Eye (tissue), 1 donor: Measurements from ENCODE around the gene SLC39A11.
"Not testable (repeated sequence)": the region's sequence is repeated elsewhere in the genome, so short reads cannot be mapped to it uniquely, and the experiment has no call there.

Experiments used
- DNase-seq: peaks from one replicate; pipeline ENCODE4 v3.0.0-alpha.2; 2015

SLC39A11 gene

DNA sequence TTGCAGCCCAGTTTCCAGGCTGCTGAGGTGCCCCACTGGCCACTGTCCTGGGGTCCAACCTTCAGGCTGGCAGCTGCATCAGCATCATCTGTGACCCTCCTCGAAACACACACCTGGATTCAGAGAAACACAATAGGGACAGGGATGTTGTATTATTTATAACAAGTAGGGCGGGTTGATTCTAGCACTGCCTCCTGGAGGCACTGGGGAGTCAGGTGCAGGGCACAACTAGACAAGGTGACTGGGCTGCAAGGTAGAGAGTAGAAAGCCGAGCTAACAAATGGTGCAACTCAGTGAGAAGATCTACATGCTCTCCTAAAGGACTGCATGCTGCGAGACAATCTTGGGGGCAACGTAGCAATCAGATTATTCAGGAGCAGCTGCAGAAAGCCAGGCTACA is 317.3 kb downstream of the SLC39A11 start:
- DNase-seq = peak; percentile 20

DNA sequence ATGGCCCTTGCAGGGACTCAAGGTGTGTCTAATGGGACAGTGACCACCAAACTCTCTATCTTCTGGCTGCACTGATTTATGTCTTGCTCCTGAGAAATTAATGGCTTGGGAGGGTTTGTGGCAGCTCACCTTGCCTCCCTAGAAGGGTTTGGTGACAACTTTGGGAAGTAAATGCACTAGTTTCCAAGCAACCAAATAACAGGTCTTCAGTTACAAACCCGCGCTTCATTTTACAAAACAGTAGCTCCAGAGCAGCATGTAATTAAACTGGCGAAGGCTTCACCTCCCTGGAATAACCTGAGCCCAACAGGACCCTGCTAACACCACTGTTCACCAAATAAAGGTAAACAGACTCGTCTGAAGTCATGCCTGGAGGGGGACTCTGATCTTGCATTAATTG is 318.3 kb downstream of the SLC39A11 start:
- no peak for DNase-seq

- not testable (repeated sequence) for DNase-seq
These were observed 319.3 kb downstream of the SLC39A11 start for GRCh38 chr17:72773225-72773624.

GRCh38 chr17:72772331-72772821 is 320.1 kb downstream of the SLC39A11 start:
- DNase-seq = no peak

GRCh38 chr17:72771734-72772133 is 320.8 kb downstream of the SLC39A11 start:
- no peak for DNase-seq

DNA sequence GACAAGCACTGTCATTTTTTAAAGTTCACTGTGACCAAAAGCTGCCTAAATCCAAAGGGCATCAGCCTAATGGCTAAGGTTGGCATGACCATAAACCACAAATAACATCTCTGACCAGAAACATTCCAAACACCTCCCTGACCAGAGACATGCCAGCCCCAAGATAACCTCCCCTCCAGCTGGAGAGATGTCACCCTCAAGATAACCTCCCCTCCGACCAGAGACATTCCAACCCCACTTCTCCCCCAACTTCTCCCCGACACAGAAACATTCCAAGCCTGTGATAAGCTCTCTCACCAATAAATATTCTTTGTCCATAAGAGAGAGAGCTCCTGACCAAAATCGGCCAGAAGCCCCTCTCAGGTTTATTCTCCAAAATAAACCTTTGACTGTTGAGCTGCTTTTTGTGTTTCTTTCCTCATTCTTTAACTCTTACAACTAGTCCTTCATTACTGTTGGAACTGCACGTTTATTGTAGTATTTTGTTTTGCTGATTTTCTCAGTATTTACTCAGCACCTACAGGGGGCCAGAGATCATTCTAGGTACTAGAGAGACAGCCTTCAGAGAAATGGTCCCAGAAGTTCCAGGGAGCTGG is 325.6 kb downstream of the SLC39A11 start:
- DNase-seq = no peak

- no peak for DNase-seq
These were observed 326.9 kb downstream of the SLC39A11 start for GRCh38 chr17:72765368-72766153.

GRCh38 chr17:72764632-72765041 is 327.9 kb downstream of the SLC39A11 start:
- DNase-seq = no peak

DNA sequence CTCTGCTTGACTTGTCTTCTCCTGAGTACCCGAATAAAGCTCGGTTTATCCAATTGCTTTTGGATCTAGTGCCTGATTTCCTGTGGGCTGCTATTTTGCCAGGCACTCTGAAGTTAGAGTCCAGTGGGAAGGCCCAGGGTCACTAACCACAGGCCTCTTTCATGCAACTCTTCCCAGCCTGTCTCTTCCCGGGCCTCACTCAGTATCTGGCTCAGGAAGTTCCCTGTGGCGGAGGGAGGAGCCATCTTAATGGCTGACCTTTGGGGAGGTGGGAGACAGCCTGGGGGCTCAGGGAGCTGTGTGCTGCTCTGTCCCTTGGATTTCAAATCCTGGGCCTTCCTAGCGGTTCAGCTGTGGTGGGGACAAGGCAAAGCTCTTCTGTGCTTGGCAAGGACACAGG is 328.5 kb downstream of the SLC39A11 start:
- DNase-seq = no peak

GRCh38 chr17:72761893-72762575 is 330.5 kb downstream of the SLC39A11 start:
- DNase-seq = not testable (repeated sequence)

- DNase-seq = no peak
These were observed 331.1 kb downstream of the SLC39A11 start for GRCh38 chr17:72761431-72761830.

DNA sequence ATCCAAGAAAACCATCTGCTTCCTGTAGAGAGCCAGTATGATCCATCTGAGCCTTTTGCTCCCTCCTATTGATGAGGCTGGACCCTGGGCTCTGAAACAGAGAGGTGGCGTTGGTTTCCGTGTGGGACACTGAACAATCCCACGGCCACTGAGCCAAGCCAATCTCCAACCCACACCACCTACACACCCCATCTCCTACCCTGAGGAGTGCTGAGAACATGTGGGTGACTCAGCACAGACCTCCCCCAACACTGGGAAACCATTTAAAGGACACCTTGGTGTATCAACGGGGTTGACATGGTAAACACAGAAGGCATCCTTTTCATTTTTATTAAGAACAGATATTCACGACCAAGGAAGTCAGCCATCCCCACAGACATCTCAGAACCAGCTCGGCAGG is 332.1 kb downstream of the SLC39A11 start:
- no peak for DNase-seq

DNA sequence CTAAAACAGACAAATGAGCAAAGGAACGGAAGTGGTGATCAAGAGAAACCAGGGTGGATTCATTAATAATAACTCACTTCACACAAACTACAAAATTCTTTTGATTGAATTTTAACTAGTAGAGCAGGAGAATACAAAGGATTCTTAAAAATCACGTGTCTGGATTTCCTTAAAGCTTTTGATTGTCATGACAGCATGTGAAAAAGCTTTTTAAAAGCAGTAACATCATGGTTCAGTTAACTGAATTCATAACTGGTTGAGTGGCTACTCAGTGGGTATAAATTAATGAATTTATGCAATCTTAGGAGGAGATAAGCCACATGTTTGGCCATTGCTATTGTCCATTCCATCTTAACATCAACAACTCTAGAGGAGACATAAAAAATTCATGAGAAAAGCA is 333.2 kb downstream of the SLC39A11 start:
- DNase-seq = peak; percentile 61

DNA sequence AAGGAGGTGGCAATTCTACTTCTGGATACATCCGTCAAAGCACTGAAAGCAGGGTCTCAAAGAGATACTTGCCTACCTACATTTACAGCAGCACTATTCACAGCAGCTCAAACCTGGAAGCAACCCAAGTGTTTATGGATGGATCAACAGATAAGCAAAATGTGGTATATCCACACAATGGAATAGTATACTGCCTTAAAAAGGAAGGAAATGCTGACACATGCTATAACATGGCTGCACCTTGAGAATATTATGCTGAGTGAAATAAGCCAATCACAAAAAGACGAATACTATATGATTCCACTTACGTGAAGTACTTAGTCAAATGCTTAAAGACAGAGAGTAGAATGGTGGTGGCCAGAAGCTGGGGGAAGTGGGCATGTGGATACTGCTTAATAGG is 336.2 kb downstream of the SLC39A11 start:
- no peak for DNase-seq

- DNase-seq = no peak
These were observed 338.0 kb downstream of the SLC39A11 start for GRCh38 chr17:72754513-72754912.

DNA sequence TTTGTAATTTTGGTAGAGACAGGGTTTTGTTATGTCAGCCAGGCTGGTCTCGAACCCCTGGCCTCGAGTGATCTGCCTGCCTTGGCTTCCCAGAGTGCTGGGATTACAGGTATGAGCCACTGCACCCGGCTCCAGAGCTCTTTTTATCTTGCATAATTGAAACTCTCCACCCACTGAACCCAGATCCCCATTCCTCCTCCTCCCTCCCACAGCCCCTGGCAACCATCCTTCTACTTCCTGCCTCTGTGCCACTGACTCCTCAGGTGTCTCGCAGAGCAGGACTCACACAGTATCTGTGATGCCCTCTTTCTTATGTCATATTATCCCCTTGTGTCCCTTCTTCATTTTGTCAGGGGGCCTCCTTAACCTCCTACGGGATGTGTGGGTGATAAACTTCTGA is 340.7 kb downstream of the SLC39A11 start:
- DNase-seq = no peak

DNA sequence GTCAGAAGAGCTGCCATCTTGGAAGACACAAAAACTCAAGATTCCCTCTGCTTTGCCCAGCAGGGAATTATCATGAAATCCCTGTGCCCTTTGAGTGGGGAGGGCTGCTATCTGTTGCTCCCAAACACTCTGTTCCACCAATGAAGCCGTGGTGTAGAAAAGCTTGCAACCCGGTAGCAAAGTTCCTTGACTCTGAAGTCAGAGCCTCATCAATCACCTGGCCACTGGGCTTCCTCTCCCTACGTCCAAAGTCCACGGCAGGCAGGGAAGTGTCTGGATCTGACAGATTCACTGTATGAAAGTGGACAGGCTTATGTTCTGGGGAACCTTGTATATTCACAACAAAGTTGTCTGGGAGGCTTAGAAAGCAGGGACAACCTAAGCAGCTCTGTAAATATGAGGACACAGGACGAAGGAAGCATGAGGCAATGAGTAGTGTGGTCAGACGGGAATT is 343.3 kb downstream of the SLC39A11 start:
- DNase-seq = no peak

- no peak for DNase-seq
These were observed 345.0 kb downstream of the SLC39A11 start for GRCh38 chr17:72747501-72747900.

- DNase-seq = no peak
These were observed 347.2 kb downstream of the SLC39A11 start for GRCh38 chr17:72745241-72745640.

DNA sequence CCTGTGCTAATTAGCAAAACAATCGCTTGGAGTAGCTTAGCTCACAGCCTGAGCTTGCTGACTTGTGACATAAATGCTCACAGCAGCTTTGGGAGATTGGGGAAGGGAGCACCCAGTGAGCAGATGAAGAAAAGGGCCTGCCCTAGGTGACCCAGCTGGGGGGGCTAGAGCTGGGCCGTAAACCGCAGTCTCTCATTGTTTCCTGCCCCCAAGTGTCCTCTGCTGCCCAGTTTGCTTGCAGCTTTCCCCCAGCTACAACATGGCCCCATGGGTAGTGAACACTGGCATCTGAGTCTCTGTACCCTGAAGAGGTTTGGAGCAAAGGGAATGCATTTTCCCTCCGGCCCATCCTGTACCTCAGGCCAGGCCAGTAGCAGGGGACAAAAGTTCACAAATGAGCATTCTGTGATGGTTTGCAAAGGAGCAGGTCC is 349.4 kb downstream of the SLC39A11 start:
- peak; percentile 49 for DNase-seq

- no peak for DNase-seq
These were observed 355.3 kb downstream of the SLC39A11 start for GRCh38 chr17:72737151-72737690.

- no peak for DNase-seq
These were observed 356.9 kb downstream of the SLC39A11 start for GRCh38 chr17:72735592-72735991.

GRCh38 chr17:72735048-72735447 is 357.4 kb downstream of the SLC39A11 start:
- DNase-seq = no peak
